GM20000 (cell line): Measurements from ENCODE around the gene HORMAD2.
"Not testable (repeated sequence)": the region's sequence is repeated elsewhere in the genome, so short reads cannot be mapped to it uniquely, and the experiment has no call there.

ENCODE experiments used
- DNase-seq: peaks from one replicate; pipeline ENCODE4 v3.0.0; 2012; ENCODE audit warnings: low spot score
- CTCF ChIP-seq: IDR thresholded peaks from 2 replicates; pipeline ENCODE4 v1.5.1; 2012; ENCODE audit warnings: mild to moderate bottlenecking, control low read depth; ENCODE audit errors: extremely low read depth, missing control alignments

The HORMAD2 gene

DNA sequence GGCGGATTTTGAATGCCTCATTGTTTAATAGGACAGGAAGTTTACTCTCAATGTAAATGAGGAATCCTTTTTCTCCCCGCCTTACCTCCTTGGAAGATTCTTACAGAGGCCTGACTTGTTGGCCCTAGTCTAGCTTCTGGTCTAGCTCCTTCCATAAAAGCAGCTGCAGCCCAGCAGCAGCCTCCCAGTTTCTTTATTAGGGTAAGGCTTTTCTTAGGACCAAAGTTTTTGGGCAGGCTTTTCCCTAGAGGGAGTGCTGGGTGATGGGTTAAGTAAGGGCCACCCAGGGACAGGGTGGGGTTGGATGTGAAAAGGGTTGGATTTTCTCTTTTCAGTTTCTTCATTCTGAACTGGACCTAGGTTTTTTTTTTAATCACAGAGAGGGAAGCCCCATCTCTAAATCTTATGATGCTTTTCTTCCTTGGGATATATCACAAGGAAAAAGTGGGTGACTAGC is 116.6 kb downstream of the HORMAD2 start:
- no peak for TF ChIP-seq CTCF
- DNase-seq = no peak

- DNase-seq = no peak
- TF ChIP-seq CTCF = no peak
Measured at GRCh38 chr22:30197389-30197788, 117.1 kb downstream of the HORMAD2 start.

- no peak for TF ChIP-seq CTCF
- no peak for DNase-seq
Measured at GRCh38 chr22:30198152-30198825, 118.0 kb downstream of the HORMAD2 start.

DNA sequence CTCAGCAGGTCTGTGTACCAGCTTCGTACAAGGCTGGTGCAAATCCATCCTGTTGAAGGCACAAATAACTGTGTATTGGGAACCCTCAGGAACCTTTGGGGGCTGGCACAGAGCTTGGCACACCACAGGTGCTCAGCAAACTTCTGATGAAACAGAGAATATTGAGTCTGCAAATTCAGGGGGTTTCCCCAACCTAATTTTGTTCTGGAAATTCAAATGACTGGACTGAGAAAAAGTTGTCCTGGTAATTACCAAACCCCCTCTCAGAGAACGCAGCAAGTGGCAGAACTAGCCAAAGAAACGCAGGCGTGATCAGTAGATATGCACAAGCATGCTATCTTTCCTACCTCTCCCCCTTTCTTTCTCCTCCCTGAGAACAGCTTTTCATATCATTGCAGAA is 118.7 kb downstream of the HORMAD2 start:
- DNase-seq = no peak
- no peak for TF ChIP-seq CTCF

DNA sequence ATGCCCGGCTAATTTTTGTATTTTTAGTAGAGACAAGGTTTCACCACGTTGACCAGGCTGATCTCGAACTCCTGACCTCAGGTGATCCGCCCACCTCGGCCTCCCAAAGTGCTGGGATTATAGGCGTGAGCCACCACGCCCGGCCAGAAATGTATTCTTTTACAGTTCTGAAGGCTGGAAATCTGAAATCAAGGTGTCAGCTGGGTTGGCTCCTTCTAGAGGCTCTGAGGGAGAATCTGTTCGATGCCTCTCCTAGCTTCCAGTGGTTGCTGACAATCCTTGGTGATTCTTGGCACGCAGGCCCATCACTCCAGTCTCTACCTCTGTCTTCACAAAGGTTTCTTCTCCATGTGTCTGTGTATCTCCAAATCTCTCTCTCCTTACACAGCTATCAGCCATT is 120.6 kb downstream of the HORMAD2 start:
- not testable (repeated sequence) for DNase-seq

DNA sequence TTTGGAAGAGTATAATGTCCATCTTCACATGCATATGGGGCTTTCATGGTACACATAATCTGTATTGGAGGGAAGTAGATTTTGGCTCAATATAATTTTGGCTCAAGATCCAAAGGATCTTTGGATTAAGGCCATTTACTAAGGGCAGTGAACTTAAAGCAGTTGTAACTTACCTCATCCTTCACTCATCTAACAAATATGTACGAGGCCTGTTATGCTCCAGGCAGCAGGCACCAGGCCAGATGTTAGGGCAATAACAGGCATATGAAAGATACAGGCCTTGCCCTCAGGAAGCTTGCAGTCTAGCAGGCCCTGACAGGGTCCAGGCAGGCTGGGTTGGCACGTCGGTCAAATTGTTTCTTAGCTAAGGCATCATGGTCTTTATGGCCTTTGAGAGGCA is 121.7 kb downstream of the HORMAD2 start:
- no peak for DNase-seq
- no peak for TF ChIP-seq CTCF

- no peak for DNase-seq
- no peak for TF ChIP-seq CTCF
Measured at GRCh38 chr22:30202531-30203006, 122.3 kb downstream of the HORMAD2 start.

DNA sequence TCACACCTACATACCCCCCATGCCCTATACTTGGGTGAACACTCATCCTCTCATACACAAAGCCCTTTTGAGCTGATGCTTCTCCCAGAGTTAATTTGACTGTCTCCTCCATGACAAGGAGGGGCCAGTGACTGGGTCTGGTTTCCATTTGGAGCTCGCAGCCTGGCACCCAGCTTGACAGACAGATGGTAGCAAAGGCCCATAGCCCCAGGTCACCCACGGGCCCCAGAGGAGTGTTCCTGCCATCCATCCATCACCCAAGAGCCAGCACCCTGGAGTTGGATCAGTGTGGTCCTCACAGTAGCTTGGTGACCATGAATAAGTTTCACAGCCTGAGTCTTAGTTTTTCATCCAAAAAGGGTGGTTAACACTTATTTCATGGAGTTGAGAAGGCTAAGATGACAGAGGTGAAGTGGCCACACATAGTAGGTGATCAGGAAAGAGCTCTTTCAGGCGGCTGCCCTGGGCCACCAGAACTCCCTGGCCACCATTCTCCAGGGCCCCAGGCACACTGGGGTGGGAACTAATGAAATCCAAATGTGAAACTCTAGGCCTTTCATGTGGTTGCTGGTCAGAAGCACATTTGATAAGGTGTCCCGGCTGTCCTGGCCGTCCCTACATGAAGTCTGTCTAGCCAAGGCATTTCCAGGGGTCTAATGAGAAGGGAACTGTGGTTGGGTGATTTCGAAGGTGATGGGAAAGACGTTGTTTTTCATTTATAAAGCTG is 123.9 kb downstream of the HORMAD2 start:
- TF ChIP-seq CTCF = no peak
- no peak for DNase-seq
